ENCODE data around the gene VIT. TPM values are rescaled to one million over a fixed set of nuclear protein-coding genes. Genes with fewer than 3 reads are reported as not detected.
A peak's percentile ranks its signal among the peaks of the same experiment; 100 is the strongest.

The VIT gene
- total RNA-seq, 1 experiment from 2014 or later = 2.7 TPM

DNA sequence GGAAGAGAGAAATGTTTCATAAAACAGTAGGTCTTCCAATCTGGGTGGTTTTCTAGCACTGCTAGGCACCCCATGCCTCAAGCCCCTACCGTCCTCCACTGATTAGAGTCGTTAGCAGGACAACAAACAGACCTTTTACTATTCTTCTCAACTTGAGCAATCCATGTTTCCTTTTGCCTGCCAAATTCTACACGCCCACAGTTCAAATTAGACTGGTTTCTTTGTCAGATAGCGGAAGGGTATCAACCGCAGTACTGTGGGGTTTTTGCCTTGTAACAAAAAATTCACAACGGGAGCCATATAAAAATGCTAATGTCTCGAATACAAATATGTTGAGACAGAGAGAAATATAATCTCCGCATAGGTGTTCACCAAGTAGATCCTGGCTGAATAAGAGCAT is 59.9 kb downstream of the VIT start:
- no peak for DNase-seq (ENCODE audit: extremely low read depth, low read depth)

DNA sequence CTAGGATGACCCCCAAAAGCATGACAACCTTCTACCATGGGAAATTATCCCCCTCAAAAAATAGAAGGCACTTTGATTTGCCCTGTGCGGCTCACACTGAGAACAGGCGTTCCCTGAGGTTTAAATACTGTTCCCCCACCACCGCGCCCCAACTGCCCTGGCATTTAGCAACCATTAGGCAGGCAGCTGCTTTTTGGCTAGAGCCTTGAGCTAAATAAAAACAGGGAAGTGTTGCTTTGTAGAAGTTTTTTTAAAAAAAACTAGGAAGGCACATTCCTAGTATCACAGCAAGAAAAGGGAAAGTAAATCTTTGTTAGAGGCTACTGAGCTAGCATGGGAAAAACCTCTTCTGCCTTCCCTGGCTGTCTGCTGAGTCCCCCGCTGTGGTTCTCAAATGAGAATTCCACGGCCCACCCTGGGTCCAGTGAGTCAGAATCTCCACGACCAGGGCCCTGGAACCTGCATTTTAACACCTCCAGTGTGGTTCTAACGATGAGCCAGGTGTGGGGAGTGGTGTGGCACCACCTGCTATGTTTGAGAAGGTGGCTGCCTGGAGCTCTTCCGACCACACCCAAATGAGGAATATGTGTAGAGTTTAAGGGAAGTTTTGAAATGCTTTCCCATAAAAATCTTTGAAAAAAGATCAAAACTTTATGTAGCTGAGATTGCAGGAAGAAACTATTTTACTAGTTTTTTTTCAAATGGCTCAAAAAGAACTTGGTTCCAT is 66.4 kb downstream of the VIT start:
- no peak for DNase-seq (ENCODE audit: extremely low read depth, low read depth)

DNA sequence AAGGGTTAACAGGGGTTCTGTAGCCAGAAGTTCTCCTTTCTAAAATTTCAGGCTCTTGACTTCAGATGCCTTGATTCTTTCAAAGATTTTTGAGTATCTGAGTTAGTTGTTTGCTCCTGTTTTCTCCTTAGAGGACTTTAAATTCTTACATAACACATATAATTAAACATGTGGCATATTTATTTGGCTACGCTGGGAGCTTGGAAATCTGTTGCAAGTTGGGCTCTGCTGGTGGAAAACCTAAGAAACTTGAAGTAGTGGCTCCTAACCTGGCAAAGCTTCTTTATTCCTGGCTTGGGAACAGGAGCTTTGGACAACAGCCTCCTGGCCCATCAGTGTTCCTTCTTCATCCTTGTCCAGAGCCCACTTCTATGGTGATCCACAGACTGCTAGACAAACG is 72.6 kb downstream of the VIT start:
- no peak for DNase-seq (ENCODE audit: extremely low read depth, low read depth)

DNA sequence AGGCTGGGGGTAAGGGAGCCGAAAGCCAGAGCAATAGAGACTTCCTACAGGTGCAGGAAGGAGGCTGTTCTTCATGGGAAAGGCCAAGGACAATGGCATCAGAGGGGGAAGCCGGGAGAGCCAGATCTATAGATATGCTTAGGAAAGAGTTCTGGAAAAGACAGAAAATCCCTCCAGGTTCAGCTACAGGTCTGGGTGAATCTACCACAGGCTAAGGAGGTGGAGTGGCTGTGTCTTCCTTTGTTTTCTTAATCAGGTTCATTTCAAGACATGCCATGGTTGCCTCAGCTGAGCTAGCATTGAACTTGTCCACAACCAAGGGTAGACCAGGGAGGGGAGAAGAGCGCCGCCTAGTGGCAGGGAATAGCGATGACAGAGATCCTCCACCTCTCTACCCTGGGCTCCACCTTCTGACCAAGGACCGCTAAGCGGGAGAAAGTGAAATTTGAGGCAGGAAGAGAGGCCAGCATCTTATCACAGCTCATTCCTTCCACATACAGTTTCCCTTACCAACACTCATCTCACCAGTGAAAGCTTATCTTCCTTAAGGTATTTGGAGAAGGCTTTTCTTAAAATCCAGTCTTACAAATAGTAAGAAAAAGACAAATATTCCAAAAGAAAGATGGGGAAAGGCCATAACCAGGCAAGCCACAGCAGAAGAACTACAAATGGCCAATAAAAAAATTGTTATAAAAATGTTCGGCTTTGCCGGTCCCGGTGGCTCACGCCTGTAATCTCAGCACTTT is 74.2 kb downstream of the VIT start:
- DNase-seq (ENCODE audit: extremely low read depth, low read depth) = peak; percentile 57

DNA sequence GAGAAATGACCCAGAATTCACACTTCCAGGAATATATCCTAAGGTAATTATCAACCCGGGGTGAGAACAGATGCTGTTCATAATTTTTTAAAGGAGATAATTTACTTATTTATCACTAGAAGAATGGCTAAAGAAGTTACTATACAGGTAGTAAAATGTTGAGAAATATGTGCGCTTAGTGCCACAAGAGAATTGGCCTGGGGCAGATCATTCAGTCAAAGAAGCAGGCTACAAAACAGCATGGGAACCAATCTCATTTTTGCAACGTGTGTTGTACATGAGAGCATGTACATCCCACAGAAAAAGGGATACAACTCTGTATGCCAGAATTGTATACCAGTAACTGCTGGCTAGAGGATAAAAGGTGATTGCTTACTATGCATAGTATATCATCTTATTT is 75.2 kb downstream of the VIT start:
- DNase-seq (ENCODE audit: extremely low read depth, low read depth) = no peak

DNA sequence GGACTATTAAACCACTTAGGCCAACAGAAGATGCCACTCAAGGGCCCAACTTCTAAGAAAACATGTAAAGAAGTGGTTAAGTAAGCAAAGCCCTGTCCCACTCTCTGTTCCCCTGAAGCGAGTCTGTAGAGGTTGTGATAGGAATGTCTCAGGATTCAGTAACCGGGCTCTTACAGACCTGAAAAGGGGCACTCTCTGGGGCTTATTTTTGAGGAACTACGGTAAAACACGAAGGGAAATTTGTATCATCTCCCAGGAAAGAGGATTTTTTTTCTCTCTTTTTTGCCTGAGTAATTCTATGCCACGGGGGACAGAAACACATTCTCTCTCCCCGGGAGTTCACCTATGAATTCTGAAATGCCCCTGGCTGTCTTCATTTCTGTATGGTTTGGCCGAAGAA is 77.4 kb downstream of the VIT start:
- DNase-seq (ENCODE audit: extremely low read depth, low read depth) = no peak

DNA sequence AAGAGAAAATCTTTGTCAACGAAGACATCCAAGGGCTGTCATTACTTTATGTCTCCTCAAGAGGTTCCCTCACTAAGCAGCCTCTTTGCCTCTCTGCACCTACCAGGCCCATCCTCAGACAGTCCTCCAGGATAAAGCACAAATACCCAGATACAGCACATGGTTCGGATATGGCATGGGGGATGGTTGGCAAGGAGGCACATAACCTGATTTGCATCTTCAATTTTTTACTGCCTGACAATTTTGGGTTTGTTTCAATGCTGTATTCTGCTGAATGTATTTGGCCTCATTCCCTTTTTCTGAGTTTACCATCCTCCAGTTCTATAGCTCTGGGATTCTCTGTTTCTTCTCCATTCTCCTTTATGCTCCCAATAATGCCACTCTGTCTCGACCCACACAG is 78.8 kb downstream of the VIT start:
- DNase-seq (ENCODE audit: extremely low read depth, low read depth) = no peak

DNA sequence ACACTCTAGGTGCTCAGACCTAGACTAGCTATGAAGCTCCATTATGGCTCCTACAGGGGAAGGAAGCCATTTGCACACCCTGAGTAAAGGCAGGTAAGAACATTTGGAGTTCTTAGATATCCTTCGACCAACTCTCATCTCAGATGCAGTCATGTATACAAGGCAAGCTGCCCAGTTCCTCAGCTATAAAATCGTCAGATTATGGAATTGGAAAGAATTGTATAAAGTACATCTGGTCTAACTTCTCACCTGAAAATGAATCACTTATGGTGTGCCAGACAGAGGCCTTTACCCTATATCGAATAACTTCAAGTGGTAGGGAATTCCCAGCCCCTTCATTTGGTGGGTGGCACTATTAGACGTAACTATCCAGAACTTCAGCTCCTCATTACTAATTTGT is 79.3 kb downstream of the VIT start:
- no peak for DNase-seq (ENCODE audit: extremely low read depth, low read depth)

DNA sequence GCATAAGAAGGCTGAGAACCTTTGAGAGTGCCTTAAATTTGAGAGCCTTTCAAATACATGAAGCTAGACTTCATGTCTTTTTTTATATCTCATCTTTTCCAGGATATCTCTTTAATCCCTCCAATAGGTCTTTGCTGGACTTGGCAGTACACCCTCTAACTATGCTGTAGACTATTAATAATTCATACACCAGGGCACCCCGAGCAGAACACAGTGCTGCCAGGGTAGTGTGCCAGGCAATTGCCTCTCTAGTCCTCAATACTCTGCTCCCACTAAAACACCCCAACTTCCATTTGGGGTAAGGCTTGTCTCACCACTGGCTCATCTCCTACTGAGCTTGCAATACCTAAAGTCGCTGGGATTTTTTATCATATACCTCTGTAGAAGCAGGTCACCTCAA is 80.8 kb downstream of the VIT start:
- DNase-seq (ENCODE audit: extremely low read depth, low read depth) = no peak

DNA sequence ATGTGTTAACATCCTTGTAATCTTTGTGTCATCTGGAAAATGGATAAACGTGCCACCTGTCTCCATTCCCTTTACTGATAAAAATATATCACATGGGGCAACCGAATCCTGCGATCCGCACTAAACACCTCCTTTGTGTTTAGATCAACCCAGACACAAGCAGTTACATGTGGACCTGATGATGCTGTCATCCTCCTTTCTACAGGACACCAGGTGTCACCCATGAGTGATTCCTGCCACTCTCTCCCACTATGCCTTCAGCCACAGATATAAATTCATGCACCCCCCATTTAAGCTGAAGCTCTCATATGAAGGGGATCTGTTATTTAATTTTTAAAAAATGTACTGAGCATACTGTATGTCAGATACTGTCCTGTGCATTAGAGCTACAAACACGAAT is 81.3 kb downstream of the VIT start:
- no peak for DNase-seq (ENCODE audit: extremely low read depth, low read depth)

DNA sequence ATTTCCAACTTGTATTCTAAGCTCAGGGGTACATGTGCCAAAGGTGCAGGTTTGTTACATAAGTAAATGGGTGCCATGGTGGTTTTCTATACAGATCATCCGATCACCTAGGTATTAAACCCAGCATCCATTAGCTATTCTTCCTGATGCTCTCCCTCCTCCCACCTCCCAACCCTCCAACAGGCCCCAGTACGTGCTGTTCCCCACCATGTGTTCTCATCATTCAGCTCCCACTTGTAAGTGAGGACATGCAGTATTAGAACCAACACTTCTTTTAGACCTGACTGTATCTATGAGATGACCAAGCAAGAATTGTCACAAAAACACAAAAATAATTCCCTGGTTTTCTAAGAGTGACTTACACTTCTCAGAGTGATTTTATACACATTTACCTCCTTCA is 83.0 kb downstream of the VIT start:
- no peak for DNase-seq (ENCODE audit: extremely low read depth, low read depth)

DNA sequence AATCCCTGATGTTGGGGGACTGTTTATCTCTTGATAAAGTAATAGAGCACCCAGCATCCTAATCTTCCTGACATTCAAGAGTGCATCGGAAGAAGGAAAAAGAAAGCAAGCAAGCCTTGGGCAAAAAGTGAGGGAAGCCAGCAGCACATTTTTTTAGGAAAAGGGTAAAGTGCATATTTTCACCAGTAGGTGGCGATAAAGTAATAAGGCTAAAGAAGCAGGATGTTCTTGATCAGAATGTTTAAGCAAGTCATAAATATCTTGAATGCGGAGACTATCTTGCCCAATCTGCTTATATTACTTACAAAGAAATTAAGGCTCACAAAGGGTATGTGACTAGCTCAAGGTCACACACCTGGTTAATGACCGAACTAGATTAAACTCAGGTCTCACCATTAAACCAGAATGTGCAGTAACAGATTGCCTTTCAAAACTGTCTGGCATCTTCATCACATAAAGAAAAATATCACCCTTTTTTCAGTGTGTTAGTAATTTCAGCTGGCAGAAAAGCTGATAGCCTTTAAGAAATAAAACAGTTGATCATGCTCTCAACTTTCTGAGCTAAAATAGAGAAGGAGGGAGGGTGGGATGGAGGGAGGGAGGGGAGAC is 83.8 kb downstream of the VIT start:
- DNase-seq (ENCODE audit: extremely low read depth, low read depth) = peak; percentile 54

DNA sequence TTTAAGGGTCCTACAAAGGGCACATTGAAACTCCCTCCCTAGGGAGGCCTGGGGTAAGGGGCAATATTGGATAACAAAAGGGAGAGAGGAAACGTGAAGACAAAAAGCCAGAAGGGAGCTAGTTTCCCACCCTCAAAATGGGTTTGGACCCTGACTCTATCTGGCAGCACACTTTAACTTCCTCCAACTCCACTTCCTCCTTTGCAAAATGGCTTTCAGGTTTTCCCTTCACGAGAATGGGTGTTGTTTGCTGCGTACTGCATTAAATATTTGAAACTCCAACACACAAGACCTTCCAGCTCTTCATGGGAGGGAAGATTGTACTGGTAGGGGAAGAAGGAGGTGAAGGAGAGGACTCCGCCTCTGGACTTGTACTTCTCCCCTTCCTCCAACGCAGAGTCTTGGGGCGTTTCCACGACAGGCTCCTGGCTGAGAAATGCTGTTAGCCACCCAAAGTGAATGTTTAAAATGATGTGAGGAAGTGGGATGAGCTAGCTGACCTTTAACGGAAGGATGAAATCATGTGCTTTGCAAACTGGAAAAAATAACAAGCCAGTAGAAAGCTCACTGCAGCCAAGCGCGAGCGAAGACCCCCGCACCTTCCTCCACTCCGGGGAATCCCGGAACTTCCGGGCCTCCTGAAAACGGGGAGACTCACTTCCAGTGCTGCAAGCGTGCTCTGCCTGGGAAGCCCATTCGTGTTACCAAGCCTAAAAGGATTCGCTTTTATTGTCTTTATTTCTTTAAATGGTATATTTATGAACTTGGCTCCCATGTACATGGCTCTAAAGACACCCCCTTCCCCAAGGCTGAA is 85.6 kb downstream of the VIT start:
- DNase-seq (ENCODE audit: extremely low read depth, low read depth) = no peak

DNA sequence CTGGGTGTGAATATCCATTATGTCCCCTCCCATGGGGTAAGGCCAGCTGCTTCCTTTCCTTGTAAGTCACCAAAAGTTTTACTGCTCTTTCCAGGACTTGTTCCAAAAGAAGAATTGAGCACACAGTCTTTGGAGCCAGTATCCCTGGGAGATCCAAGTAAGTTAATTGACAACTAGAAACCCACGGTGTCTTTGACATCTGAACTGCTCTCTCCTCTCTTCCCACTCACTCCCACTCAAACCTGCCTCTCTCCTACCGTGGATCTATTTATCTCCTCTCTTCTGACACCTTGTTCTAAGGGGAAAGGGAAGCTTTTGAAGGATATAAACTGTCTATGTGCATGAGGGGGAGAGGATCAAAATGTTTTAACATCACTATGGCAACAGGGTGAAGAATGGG is 86.7 kb downstream of the VIT start:
- DNase-seq (ENCODE audit: extremely low read depth, low read depth) = no peak

DNA sequence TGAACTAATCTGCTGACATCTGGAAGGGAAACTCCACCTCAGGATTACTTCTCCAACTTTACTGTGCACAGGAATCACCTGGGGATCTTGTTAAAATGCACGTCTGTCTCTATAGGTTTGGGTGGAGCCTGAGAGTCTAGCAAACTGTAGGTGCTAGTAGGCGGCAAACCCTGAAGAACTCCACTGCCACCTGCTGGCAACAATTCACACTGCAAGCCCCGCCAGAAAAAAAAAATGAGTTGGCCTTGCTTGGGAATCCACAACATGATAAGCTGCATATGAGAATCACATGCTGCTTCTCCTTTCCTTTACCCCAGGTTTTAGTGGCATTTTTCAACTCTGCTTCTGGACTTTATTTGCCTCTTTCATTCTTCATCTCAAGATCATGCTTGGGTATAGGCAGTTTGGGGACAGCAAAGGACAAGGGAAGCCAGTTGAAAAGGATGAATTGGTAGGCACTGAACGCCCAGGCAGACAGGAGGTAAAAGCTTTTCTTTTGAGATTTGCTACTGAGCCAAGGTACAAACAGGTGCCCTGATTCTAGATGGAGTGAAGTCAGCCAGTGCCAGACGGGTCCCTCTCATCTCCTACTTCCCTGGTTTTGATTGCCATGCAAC is 88.8 kb downstream of the VIT start:
- DNase-seq (ENCODE audit: extremely low read depth, low read depth) = peak; percentile 69

DNA sequence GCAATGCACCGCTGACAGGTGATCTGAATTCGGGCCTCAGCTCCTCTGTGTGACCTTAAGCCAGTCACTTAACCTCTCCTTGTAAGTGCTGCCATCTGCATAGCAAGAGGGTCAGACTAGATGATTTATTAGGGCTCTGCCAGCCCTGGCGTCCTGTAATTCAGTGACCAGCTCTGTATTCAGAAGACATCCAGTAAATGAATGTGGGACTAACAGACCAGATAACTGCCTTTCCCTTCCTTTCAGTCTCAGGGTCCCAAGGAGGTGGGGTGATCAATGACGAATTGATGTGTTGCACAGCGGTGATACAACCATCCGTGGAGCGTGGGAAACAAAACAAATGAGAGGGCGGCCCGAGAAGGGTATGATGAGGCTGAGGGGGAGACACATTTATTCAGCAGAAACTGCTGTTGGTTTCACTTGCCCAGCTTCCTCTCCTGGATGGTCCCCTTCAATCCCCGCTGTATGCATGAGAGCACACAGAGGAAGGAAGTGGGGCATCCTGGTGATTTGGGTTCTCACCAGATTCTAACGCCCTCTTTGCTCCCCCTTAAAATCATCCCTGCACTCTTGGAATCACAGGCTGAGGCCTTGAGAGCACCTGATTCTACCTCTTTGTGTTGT is 92.8 kb downstream of the VIT start:
- no peak for DNase-seq (ENCODE audit: extremely low read depth, low read depth)

DNA sequence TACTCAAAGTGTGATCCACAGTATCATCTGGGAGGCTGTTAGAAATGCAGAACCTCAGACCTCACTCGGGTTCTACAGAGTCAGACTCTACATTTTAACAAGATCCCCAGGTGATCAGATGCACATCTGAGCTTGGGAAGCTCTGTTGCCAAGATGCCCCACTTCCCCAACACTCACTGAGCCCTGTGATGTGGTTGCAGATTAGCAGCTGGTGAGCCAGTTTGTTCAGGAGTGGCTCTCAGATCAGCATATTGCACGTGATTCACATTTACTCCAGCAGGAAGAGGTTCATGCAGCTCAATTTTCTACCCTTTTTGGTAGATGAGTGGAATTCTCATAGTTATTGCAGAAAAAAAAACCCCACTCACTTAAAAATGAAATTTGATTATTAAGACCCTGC is 96.4 kb downstream of the VIT start:
- no peak for DNase-seq (ENCODE audit: extremely low read depth, low read depth)

DNA sequence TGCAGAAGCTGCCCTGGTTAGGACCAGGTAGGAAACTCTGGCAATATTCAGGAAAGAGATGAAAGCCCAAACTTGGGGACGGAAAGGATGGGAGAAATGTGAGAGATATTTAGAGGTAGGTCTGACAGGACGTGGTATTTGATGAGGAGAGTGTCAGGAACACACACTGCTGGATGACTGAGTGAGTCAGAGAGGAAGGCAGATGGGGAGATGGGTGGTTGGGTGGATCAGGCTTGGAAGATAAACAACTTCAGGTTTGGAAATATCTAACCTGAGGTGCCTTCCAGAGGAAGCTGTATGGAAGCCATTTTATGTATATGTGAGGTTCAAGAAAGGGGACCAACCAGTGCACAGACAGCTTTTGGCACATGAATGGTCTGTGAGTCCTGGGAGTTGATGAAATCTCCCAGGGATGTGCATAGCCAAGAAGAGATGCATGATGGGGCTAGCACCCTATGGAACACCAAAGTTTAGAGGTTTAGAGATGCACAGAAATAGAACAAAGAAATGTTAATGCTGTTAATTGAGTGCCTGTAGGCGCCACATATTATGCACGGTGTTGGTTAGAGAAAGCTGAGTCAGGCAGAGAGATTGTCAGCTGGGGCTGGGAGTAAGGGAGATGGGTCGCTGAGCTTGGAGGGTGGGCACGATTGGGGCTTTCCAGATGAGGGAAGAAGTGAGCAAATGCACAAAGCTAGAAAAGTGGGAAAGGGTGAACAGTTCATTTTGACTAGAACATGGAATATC is 101.0 kb downstream of the VIT start:
- DNase-seq (ENCODE audit: extremely low read depth, low read depth) = no peak

DNA sequence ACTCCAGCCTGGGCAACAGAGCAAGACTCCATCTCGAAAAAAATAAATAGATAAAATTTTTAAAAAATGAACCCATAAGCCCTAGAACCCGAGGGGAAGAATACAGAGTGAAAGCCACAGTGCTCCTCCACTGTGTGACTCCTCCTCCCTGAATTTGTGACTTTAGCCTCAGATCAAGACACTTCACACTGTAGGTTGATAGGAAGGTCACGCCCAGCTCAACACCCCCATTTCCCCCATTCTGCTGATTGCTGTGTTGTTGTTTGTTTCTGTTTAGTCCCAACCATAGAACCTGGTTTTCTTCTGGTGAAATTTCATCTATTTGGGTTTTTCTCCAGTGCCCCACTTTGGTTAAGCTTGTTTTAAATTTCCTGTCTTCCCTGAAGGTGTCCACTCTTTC is 102.2 kb downstream of the VIT start:
- no peak for DNase-seq (ENCODE audit: extremely low read depth, low read depth)

DNA sequence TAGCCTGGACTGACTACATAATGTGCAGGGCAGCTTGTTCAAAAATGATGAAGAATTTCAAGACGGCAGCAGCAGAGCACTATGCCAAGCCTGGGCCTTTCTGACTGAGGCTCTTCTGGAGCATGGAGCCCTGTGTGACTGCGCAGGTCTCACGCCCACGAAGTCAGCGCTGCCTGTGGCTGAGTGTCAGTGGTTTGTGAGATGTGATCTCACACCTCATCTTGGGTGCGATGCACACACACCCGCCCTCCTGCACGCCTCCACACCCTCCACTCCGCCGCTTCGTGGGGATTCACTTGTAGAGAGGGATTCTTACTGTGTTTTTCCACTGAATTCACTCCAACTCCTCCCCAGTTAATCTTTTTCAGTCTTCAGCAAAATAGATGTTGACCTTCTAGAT is 103.9 kb downstream of the VIT start:
- no peak for DNase-seq (ENCODE audit: extremely low read depth, low read depth)

Data from NCI-H460 (cell line).